PC-9 (cell line): ENCODE results near the gene LRMDA.

Source experiments
- CTCF ChIP-seq: fragments of 200-600 bp; sonication (generic); conservative IDR thresholded peaks from 2 replicates; pipeline ENCODE4 v1.6.1; 2017; ENCODE audit warnings: mixed run types, antibody characterized with exemption, mild to moderate bottlenecking, moderate library complexity
- EZH2 ChIP-seq: fragments of 200-600 bp; sonication (generic); IDR thresholded peaks from 2 replicates; pipeline ENCODE4 v1.8.0; 2017; ENCODE audit warnings: antibody characterized with exemption, low read depth

- TF ChIP-seq CTCF (no peak), EZH2 (no peak)
Measured at GRCh38 chr10:76358743-76359395, 927.4 kb downstream of the LRMDA start.
